ENCODE measurements around the gene UNC13D. TPM values are rescaled to one million over a fixed set of nuclear protein-coding genes. Genes with fewer than 3 reads are reported as not detected.

Gene UNC13D
- total RNA-seq, 1 experiment from 2014 or later = 9.0 TPM

DNA sequence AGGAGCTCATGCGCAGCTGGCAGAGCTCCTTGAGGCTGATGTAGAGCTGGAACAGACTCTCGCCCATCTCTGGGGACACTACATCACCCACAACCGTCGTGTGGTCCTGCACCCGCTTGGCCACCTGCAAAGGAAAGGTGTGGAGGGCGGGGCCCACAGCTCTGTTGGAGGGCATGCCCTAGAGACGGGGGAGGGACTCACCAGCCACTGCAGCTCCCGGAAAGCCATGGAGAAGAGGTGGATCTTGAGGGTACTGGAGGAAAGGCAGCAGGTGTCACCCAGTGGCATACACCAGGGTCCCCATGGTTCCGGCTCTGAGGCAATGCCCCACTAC lies 8.6 kb downstream of the UNC13D start:
- ChIA-PET CTCF (interaction anchor here (0.6 to 0.8 kb wide), 2 partner anchors 23 to 34 kb away, joined by 3 to 9 read pairs; no protein-coding TSS in a partner anchor), POLR2A (interaction anchor here (1.1 kb wide), 1 partner anchor 56 kb away, joined by 3 read pairs; no protein-coding TSS in a partner anchor)
- Mint-ChIP-seq H3K4me1 (ENCODE audit: low read depth, unreplicated experiment) (peaks cover 11% of the 10 kb centered on the region), H3K36me3 (ENCODE audit: insufficient read depth, unreplicated experiment) (peaks cover 8% of the 10 kb centered on the region), H3K27me3 (ENCODE audit: insufficient read depth, unreplicated experiment) (no peaks in the 10 kb centered on the region), H3K27ac (ENCODE audit: unreplicated experiment) (no peak overlapping the region), H3K4me3 (ENCODE audit: unreplicated experiment) (no peak overlapping the region), H3K9me3 (ENCODE audit: unreplicated experiment) (no peaks in the 10 kb centered on the region)
- Histone ChIP-seq H3K4me3 (ENCODE audit: low read depth, low read length) (no peak overlapping the region), H3K27me3 (replicated peaks; ENCODE audit: control insufficient read depth, insufficient read depth, low read length) (no peaks in the 10 kb centered on the region), H3K9me3 (no peaks in the 10 kb centered on the region), H3K36me3 (ENCODE audit: control insufficient read depth, insufficient read depth, low read length) (no peaks in the 10 kb centered on the region), H3K4me1 (0 out of 2 replicates have a peak, but pooled peaks cover 4% of the 10 kb centered on the region)
- no TSS peak for BruUV-seq (replicated peaks)
- intact Hi-C loops (cut with micrococcal nuclease; ENCODE audit: unreplicated experiment) = no loop called here
- DNase-seq = no peak
- TF ChIP-seq, protein P1, sequence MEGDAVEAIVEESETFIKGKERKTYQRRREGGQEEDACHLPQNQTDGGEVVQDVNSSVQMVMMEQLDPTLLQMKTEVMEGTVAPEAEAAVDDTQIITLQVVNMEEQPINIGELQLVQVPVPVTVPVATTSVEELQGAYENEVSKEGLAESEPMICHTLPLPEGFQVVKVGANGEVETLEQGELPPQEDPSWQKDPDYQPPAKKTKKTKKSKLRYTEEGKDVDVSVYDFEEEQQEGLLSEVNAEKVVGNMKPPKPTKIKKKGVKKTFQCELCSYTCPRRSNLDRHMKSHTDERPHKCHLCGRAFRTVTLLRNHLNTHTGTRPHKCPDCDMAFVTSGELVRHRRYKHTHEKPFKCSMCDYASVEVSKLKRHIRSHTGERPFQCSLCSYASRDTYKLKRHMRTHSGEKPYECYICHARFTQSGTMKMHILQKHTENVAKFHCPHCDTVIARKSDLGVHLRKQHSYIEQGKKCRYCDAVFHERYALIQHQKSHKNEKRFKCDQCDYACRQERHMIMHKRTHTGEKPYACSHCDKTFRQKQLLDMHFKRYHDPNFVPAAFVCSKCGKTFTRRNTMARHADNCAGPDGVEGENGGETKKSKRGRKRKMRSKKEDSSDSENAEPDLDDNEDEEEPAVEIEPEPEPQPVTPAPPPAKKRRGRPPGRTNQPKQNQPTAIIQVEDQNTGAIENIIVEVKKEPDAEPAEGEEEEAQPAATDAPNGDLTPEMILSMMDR (IDR thresholded peaks at IDR 0.05; ENCODE audit: insufficient read depth in 1 of 2, low read depth in 1 of 2, low read length in 1 of 2, severe bottlenecking in 1 of 2, unreplicated experiment in 1 of 2) = no peak

DNA sequence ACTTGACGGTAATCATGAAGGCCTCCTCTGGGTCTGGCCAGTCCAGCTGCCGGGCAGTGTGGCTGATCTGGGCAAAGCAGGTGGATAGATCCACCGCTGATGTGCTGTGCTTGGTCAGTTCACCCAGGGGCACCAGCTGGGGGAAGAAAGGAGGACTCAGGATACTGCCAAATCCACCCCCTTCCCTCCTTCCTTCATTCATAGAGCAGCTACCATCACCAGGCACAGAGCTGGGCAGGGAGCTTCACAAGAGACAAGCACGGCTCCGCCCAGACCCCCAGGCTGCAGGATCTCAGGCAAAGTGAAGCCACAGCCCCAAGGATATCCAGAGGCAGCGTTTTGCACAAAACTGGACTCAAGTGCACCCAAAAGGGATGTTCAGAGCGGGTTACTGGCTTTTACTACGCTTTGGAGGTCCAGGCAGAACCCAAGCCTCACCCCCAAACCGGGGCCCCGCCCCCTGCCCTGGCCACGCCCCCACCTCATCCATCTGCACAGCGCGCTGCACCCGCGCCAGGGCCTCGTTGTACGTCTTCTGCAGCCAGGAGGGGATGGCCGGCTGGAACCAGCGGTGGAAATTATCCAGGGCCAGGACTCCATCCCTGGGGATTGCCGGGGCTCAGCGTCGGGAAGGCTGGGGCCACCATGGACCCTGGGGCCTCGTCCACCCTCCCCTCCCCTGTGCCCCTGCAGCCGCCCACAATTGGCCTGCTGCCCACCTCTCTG lies 9.1 kb downstream of the UNC13D start:
- H3K9me3 ChIP-seq = no peaks in the 10 kb centered on the region
- Mint-ChIP-seq H3K4me1 (ENCODE audit: low read depth, unreplicated experiment) (peaks cover 11% of the 10 kb centered on the region), H3K27me3 (ENCODE audit: insufficient read depth, unreplicated experiment) (no peaks in the 10 kb centered on the region), H3K4me3 (ENCODE audit: unreplicated experiment) (no peak overlapping the region), H3K36me3 (ENCODE audit: insufficient read depth, unreplicated experiment) (peaks cover 10% of the 10 kb centered on the region), H3K9me3 (ENCODE audit: unreplicated experiment) (no peaks in the 10 kb centered on the region), H3K27ac (ENCODE audit: unreplicated experiment) (no peak overlapping the region)
- ChIA-PET POLR2A (no interaction called here), CTCF (interaction anchor here (0.6 kb wide), 2 partner anchors 34 to 47 kb away, joined by 3 read pairs; no protein-coding TSS in a partner anchor)
- no TSS peak for BruUV-seq (replicated peaks)
- intact Hi-C loops (cut with micrococcal nuclease; ENCODE audit: unreplicated experiment) = no loop called here
- no peak for DNase-seq
- H3K4me3 ChIP-seq (ENCODE audit: low read depth, low read length) = no peak overlapping the region
- H3K36me3 ChIP-seq (ENCODE audit: control insufficient read depth, insufficient read depth, low read length) = no peaks in the 10 kb centered on the region
- 0 out of 2 replicates have a peak, but pooled peaks cover 4% of the 10 kb centered on the region for H3K4me1 ChIP-seq
- TF ChIP-seq, protein P1 (IDR thresholded peaks at IDR 0.05; ENCODE audit: insufficient read depth in 1 of 2, low read depth in 1 of 2, low read length in 1 of 2, severe bottlenecking in 1 of 2, unreplicated experiment in 1 of 2) = no peak
- no peaks in the 10 kb centered on the region for H3K27me3 ChIP-seq (replicated peaks; ENCODE audit: control insufficient read depth, insufficient read depth, low read length)

DNA sequence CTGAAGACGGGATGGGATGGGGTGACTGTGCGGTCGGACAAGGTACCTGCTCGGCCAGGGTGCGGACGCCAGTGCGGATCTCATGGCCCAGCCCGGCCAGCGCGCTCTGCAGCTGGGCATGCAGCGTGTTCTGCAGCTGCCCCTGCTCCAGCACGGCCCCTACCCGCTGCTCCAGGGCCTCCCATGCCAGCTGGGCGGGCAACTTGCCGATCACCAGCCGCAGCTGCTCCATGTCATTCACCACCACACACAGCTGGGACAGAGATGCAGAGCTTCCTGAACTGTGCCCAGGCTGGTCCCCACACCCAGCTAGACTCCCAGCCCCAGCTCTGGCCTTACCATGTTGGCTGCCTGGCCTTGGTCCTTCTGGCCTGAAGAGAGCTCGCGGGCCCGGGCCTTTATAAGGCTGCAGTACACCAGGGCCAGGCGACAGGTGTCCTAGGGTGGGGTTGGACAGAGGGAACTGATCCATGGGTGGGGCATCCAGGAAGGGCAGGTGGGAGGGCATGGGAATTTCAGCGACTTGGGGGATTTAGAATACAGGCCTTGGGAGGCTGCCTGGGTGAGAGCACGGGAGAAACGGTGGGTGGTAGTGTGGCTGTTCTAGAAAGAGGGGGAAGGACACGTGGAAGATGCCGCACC lies 9.8 kb downstream of the UNC13D start:
- no TSS peak for BruUV-seq (replicated peaks)
- Mint-ChIP-seq H3K4me1 (ENCODE audit: low read depth, unreplicated experiment) (peaks cover 11% of the 10 kb centered on the region), H3K4me3 (ENCODE audit: unreplicated experiment) (no peak overlapping the region), H3K27ac (ENCODE audit: unreplicated experiment) (no peak overlapping the region), H3K9me3 (ENCODE audit: unreplicated experiment) (no peaks in the 10 kb centered on the region), H3K36me3 (ENCODE audit: insufficient read depth, unreplicated experiment) (peaks cover 10% of the 10 kb centered on the region), H3K27me3 (ENCODE audit: insufficient read depth, unreplicated experiment) (no peaks in the 10 kb centered on the region)
- Histone ChIP-seq H3K9me3 (no peaks in the 10 kb centered on the region), H3K4me1 (0 out of 2 replicates have a peak, but pooled peaks cover 4% of the 10 kb centered on the region), H3K4me3 (ENCODE audit: low read depth, low read length) (no peak overlapping the region), H3K27me3 (replicated peaks; ENCODE audit: control insufficient read depth, insufficient read depth, low read length) (no peaks in the 10 kb centered on the region), H3K36me3 (ENCODE audit: control insufficient read depth, insufficient read depth, low read length) (no peaks in the 10 kb centered on the region)
- POLR2A ChIA-PET = no interaction called here
- TF ChIP-seq, protein P1 (IDR thresholded peaks at IDR 0.05; ENCODE audit: insufficient read depth in 1 of 2, low read depth in 1 of 2, low read length in 1 of 2, severe bottlenecking in 1 of 2, unreplicated experiment in 1 of 2) = no peak
- no peak for DNase-seq
- CTCF ChIA-PET = interaction anchor here (0.6 kb wide), 1 partner anchor 48 kb away, joined by 3 read pairs; no protein-coding TSS in a partner anchor
- intact Hi-C loops (cut with micrococcal nuclease; ENCODE audit: unreplicated experiment) = no loop called here
